Stimulated activated CD8-positive, alpha-beta memory T cell treated with anti-CD3 and anti-CD28 coated beads, Interleukin-2, amount 100 ng/mL, for 48 hours (primary cell): ENCODE data around the gene DSC1.
"Not testable (repeated sequence)": the region's sequence is repeated elsewhere in the genome, so short reads cannot be mapped to it uniquely, and the experiment has no call there.

Source experiments
- DNase-seq, 2 donors: peaks; one replicate each; pipeline ENCODE4 v3.0.0-alpha.2; 2020; ENCODE audit warnings: low read depth in 2 of 2

The DSC1 gene, protein sequence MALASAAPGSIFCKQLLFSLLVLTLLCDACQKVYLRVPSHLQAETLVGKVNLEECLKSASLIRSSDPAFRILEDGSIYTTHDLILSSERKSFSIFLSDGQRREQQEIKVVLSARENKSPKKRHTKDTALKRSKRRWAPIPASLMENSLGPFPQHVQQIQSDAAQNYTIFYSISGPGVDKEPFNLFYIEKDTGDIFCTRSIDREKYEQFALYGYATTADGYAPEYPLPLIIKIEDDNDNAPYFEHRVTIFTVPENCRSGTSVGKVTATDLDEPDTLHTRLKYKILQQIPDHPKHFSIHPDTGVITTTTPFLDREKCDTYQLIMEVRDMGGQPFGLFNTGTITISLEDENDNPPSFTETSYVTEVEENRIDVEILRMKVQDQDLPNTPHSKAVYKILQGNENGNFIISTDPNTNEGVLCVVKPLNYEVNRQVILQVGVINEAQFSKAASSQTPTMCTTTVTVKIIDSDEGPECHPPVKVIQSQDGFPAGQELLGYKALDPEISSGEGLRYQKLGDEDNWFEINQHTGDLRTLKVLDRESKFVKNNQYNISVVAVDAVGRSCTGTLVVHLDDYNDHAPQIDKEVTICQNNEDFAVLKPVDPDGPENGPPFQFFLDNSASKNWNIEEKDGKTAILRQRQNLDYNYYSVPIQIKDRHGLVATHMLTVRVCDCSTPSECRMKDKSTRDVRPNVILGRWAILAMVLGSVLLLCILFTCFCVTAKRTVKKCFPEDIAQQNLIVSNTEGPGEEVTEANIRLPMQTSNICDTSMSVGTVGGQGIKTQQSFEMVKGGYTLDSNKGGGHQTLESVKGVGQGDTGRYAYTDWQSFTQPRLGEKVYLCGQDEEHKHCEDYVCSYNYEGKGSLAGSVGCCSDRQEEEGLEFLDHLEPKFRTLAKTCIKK

DNA sequence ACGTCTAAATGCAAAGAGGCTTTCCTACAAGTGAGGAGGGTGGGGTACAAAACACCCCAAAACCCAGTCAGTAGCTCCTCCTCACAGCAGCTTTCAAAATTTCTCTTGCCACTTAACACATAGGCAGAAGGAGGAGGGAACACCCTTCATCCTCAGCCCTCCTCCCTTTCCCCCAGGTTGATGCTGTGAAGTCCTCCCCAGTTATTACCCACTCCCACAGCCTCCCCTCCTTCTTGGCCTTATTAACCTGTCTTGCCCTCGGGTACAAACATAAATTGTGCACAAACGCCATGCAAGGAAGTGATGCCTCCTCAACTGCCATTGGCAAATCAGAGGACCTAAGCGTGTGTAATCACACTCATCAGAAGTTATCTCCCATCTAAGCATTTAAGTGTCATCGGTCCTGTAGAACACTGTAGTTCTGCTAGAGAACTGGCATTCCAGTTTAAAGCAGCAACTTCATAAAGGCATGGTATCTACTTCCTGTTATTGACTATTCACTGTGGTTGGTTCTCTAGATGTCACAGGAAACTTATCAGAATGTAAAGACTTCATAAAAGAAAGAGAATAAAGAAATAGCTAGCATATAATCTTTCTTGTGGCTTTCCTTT, at the start of gene DSC1:
Gene DSC1, minus strand, starts transcription at position 32 of the 611 bp plus-strand sequence. CDS start 262 bp downstream, outside the sequence.
- no peak for DNase-seq

DNA sequence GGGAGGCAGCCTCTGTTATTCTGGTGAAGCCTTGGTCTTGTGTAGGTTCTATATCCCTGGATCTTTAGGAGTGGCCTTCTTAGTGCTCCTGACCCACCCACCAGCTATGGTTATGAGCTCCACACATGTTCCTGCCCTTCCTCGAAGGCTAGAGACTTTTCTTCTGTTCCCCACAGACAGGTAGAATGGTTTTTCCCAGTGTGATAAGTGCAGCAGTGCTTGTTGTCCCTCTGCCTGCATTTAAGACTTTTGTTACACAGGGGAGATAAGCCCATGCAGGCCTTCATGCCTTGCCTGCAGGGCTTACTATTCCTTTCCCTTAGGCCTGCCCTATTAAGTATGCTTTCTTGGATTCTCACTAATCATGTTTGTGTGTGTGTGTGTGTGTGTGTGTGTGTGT, 48.4 kb upstream of the DSC1 start:
- no peak for DNase-seq

DNA sequence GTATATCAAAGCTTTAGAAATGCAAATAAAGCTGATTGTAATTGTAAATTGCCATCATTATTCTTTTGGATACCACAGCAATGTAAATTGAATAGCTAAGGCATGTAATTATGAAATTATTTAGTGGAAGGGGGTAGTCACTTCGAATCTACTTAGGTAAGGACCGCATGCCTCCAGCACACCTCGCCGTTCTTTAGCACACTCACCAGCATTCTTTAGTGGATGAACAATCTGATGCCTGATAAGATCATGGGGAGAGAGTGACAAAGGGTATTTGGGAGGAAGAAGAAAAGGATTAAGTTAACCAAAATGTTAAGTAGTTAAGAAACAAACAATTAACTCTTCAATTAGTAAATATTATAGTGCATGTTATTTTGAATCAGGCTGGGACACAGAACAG, 46.4 kb upstream of the DSC1 start:
- no peak for DNase-seq

DNA sequence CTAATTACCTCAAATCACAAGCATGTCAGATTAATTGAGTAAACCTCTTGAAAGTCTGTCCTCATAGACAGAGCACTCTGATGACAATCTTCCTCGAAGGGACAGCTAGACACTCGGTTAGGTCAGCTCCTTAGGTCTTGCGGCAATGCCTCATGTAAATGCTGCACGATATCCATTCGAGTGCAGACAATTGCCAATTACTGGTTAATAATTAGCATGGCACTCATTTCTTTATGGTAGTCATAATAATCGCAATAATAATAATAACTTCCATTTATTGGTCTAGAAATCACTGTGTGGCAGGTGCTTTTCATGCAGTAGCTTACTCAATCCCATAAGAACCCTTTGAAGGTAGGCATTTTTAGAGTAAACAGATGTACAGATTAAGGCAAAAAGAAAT, 44.7 kb upstream of the DSC1 start:
- DNase-seq, result no peak

DNA sequence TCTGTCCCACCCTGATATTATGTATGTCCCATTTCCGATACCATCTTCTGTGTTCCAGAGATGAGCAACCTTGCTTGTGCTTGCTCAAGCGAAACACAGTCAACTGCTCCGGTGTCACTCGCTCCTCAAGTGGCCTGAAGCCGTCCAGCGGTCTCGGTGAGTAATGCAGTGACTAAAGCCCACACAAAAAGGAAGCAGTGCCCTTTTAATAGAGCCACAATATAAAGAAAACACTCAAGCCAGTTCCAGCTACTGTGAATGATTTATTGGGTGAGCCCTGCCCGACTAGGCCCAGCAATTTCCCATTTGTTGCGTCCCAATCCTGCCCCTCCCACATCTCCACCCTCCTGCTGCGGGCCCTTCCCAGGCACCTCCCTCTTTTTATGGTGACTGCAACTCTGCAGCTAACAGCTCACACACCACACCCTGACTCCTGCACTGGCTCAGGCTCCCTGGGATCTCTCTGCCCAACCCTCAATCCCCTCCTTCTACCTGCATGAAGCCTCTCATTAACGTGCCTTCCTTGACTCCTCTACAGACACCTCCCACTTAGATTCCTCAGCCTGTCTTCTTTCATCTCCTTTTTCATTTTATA, 44.2 kb upstream of the DSC1 start:
- DNase-seq, result no peak

DNA sequence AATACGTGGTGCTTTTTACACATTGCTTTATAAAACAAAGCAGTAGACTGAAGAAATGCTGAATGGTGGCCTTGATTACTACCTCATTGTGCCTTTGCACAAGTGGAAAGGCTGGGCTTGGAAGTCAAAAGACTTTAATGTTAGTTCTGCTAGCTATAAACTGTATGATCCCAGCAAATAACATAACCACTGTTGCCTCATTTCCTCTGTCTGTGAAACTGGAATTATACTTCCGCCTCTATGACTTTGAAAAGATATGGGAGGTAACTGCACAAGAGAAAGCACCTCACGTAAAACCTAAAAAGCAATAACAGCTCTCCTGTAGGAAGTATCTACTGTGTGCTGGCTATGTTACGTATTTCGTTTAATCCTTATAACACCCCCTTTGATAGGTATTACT, 43.4 kb upstream of the DSC1 start:
- no peak for DNase-seq

DNA sequence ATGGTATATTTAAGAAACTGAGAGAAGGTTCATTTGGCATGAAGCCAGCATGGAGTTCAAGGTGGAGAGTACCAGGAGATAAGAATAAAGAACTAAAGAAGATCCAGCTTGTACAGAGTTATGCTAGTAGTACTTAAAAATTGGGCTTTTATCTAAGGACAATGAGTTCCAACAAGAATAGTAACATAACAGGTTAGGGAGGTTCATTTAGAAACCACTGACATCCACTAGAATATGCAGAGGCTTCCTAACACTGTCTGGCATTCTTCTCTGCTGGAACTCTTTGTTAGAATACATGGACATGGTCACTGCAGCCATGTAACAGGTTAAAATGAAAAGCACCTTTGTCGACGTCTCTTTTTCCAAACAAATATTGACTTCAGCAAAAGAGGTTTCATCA, 42.6 kb upstream of the DSC1 start:
- DNase-seq, result no peak

DNA sequence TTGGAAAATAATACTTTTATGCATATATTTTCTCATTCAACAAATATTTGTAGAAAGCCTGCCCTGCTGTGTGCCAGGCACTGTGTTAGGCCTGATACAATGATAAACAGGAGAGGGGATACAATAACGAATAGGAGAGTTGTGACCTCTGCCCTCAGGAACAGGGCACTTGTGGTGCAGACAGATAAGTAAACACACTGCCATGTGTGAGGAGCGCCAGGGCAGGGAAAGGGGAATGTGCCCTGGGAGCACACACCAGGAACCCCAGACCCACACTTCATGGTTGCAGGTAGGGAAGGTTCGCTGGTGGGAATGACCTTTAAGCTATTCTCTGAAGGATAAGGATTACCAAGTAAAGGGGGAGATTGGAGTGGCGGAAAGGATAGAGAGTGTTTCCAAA, 42.2 kb upstream of the DSC1 start:
- DNase-seq, result no peak

DNA sequence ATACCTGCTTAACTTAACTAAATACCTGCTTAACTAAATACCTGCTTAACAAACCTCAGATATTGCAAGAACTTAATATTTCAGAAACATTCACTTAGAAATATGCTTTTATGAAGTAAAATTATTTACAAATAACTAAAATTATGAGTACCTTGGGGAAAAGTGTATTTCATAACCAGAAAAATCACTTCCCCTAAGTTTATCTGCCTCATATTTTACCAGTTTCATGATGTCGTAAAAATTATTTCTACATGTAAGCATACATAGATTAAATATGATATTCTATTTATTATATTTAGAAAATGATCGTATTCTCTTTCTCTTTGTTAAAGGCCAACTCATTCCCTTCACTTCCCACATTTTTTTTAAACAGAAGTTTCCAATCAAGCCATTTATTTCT, 41.5 kb upstream of the DSC1 start:
- DNase-seq, result no peak

DNA sequence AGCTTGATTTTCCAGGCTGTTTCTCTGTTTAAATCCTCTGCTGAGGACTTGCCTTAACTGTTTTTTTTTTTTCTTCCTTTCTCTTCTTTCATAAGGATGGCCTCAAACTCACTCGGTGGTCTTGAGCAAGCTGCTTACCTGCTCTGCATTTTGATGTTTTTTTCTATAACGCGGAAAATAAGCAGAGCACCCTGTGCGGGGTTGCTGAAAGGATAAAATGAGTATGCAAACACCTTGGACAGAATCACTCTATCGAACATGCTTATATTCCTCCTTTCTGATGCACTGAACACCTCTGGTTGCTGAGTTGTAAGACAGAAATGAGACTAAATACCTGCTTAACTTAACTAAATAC, 41.1 kb upstream of the DSC1 start:
- DNase-seq, result no peak

DNA sequence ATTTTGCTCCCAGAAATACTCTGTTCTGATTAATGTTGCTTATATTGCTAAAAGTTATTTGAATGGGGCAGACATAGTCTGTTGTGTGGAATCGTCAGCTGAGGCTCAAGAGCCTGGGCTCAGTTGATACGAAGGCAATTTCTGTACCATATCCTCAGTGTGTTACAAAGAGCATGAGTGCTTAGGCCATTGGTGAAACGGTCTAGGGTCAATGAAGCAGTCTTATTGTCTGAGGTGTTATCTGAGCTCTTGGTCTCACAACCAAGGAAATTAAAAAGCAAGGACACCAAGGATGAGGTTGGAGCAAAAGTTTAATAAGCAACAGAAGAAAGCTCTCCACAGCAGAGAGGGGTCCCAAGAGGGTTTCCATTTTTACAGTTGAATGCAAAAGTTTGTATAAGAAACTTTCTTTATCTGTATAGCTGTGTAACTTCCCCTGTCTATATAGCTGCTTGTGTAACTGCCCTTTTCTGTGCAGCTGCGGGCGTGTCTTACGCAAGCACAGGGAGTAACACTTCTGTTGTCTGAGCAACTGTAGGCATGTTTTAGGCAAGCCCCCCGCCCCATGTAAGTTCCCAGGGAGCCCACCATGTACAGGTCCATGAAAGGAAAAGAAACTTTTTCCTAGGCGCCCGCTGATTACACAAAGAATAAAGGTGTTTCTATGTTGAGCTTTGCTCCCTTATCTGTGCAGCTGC, 40.6 kb upstream of the DSC1 start:
- DNase-seq, result no peak

DNA sequence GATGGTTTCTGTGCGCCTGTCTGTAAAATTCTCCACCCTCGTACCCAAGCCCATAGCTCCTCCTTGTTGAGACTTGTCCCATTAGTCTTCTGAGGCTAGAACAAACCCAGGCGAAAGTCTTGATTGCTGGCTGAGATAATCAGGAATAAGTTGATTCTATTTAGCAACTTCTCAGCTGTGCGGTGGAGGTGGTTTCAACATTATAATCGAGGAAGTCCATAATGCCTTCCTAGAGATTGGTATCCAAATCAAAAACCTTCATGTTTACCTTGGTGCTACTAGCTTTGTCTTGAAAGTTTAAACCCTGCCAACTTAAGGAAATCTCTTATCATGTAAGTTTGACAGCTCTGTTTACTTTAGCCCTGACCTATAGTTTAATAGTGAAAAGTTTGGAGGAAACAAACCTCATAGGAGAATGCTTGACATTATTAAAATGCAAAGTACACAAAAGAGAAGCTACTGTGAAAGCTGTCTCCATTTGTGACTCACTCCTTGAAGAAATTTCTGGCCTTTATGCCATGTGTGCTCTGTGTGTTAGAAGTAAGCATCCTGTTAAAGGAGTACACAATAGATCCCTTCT, 36.6 kb upstream of the DSC1 start:
- DNase-seq, result no peak

DNA sequence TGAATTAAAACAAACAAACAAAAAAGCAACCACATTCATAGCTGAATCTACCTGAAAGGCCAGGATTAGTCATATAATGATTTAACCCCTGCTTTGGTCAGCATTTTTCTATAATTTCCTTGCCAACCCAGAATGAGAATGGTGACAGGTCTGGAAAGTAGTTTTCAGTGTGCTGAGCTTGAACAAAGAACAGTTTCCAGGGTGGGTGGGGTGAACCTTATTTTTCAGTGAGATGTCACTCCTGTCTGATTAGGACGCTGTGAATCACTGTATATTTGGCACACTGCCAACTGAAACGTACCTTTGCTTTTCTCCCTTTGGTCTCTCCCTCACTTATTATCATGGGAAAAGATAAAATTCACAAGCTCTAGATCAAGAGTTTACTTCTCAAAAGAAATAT, 35.0 kb upstream of the DSC1 start:
- DNase-seq, result no peak

DNA sequence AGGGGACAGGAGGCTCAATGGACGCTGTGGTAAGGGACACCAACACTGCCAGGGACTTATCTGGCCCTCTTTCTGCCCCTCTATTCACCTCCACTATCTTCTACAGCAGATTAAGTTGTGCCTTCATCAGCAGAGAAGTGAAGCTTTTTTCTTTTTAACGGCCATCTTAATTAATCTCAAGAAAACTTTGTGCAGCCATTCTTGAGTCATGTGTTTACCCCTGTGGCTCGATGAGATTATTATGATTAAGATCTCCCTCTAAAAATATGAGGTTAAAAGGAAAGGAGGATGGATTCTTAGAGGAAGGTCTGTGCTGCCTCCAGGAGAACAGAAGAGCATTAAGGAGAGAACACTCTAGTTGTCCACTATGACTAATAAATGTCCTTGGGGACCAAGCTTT, 32.4 kb upstream of the DSC1 start:
- no peak for DNase-seq

DNA sequence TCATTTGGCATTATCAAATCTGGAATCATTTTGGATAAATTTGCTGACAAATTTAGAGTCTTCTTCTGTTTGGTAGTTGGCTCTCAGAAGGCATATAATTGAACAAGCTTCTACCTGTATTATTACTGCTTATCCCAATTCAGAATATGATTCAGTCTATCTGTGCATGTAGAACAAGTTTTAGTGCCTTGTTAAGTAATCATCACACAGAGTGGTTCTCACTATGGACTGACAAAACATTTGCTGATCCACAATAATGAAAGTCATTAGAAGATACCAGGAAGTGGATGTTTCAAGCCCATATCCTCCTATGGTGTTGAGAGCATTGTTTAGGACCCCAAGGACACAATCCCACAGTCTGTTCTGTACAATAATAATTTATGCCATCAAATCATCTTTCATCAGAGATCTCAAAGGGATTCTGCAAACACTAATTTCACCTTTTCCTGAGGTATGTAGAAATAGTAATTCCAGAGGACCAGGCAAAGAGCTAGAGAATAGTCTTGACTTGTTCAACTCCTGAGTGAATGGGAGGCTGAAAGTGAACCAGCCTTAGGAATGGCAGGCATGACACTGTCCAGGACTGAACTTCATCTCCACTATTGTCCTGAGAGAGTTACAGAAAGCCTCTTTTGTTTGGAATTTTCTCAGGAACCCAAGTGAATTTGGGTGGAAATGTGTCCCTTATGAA, 29.6 kb upstream of the DSC1 start:
- DNase-seq, result no peak

DNA sequence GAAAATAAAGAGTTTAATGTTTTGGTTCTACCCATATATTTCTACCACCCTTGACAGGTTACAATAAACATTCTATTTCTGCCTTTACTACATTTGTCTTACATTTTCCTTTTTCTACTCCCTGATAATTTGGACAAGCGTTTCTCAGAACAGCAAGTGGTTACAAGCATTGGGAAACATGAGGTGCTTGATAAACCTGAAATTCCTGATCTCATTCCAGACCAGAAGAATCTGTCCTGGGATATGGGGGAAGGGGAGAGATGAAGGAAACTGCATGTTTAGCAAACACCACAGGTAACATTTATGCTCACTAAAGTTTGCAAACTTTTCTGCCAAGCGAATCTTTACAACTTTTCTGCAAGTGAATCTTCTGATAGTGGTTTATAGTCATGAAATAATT, 28.3 kb upstream of the DSC1 start:
- no peak for DNase-seq

DNA sequence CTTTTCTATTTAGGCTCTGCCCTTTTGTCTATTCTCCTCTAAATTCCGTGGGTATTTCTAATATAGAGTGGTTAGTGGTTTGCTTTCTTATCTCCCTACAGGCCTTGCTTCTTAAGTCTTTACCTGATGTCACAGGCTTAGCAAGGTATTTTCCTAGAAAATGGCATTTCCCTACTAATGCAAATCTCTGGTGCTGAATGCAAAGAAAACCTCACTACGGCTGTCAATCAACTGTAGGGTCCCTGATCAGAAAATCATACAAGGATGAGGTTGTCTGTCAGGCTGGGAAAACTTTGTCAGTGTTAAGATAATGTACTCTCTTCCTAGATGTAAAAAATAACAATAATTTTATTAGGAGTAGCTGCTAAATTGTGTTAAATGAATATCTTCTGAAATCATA, 27.1 kb upstream of the DSC1 start:
- no peak for DNase-seq

DNA sequence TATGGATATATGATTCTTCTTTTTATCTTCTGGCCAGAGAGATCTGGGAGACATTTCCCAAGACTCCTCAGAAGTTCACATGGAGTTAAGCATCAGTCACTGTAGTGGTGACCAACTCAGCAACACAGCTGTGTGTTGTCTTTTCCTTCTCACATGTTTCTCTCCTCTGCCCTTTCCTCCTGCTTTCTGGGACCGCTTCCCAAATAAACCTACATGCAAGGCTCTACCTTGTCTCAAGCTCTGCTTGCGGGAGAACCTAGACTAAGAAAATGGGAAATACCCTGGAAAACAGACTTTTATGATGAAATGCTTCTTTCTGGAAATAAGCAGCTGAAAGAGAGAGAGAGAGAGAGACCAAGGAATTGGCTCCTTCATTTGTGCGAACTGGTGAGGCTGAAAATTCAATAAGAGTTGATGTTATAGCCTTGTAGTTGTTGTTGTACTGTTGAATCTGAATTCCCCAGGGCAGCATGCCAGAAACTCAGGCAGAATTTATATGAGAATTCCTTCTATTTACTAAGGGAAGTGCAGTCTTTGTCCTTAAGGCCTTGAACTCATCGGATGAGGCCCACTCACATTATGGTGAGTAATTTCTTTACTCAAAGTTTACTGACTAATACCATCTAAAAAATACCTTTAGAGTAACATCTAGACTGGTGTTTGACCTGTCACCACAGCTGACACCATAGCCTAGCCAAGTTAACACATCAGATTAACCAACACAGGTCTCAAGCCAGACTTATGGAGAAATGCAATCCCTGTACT, 22.7 kb upstream of the DSC1 start:
- DNase-seq, result no peak

DNA sequence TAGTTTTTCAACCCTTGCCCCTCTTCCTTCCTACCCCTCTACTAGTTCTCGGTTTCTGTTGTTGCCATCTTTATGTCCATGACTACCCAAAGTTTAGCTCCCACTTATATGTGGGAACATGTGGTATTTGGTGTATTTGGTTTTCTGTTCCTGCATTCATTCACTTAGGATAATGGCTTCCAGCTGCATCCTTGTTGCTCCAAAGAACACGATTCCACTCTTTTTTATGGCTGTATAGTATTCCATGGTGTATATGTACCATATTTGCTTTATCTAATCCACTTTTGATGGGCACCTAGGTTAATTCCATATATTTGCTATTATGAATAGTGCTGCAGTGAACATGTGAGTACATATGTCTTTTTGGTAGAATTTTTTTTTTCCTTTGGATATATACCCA, 20.6 kb upstream of the DSC1 start:
- no peak for DNase-seq

DNA sequence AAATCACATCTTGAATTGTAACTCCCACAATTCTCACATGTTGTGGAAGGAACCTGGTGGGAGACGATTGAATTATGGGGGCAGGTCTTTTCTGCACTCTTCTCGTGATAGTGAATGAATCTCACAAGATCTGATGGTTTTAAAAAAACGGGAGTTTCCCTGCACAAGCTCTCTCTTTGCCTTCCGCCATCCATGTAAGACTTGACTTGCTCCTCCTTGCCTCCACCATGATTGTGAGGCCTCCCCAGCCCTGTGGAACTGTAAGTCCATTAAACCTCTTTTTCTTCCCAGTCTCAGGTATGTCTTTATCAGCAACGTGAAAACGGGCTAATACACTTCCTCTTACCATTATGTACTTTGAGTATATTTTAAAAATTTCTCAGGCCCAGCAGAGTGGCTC, 14.7 kb upstream of the DSC1 start:
- DNase-seq, result not testable (repeated sequence)
